ENCODE results near the gene CPT1A. TPM values are rescaled to one million over a fixed set of nuclear protein-coding genes. Genes with fewer than 3 reads are reported as not detected.

CPT1A gene
- total RNA-seq, 2 donors from 2014 or later, result 23.0 to 41.3 TPM

GRCh38 chr11:68839911-68840641, 1.6 kb downstream of the CPT1A start:
- no peaks in the 10 kb centered on the region for H3K9me3 Mint-ChIP-seq
- ATAC-seq, result no peak
- DNase-seq (ENCODE audit: low spot score in 2 of 2), result peak in 1 of 2 donors; percentile 17
- H3K27ac Mint-ChIP-seq, result peak overlapping the region; percentile 72 to 81
- no peaks in the 10 kb centered on the region for H3K36me3 Mint-ChIP-seq

- Mint-ChIP-seq H3K9me3 (no peaks in the 10 kb centered on the region), H3K27ac (peak overlapping the region; percentile 55 to 81), H3K36me3 (no peaks in the 10 kb centered on the region)
- DNase-seq (ENCODE audit: low spot score in 2 of 2) (peak; percentile 94), ATAC-seq (peak; percentile 51 to 68)
Measured at GRCh38 chr11:68839054-68839865, 2.5 kb downstream of the CPT1A start.

- ATAC-seq (no peak), DNase-seq (ENCODE audit: low spot score in 2 of 2) (peak in 1 of 2 donors; percentile 12)
- H3K36me3 Mint-ChIP-seq, result no peaks in the 10 kb centered on the region
- no peaks in the 10 kb centered on the region for H3K9me3 Mint-ChIP-seq
- H3K27ac Mint-ChIP-seq, result peak overlapping the region; percentile 60 to 81
Measured at GRCh38 chr11:68838572-68838964, 3.1 kb downstream of the CPT1A start.

DNA sequence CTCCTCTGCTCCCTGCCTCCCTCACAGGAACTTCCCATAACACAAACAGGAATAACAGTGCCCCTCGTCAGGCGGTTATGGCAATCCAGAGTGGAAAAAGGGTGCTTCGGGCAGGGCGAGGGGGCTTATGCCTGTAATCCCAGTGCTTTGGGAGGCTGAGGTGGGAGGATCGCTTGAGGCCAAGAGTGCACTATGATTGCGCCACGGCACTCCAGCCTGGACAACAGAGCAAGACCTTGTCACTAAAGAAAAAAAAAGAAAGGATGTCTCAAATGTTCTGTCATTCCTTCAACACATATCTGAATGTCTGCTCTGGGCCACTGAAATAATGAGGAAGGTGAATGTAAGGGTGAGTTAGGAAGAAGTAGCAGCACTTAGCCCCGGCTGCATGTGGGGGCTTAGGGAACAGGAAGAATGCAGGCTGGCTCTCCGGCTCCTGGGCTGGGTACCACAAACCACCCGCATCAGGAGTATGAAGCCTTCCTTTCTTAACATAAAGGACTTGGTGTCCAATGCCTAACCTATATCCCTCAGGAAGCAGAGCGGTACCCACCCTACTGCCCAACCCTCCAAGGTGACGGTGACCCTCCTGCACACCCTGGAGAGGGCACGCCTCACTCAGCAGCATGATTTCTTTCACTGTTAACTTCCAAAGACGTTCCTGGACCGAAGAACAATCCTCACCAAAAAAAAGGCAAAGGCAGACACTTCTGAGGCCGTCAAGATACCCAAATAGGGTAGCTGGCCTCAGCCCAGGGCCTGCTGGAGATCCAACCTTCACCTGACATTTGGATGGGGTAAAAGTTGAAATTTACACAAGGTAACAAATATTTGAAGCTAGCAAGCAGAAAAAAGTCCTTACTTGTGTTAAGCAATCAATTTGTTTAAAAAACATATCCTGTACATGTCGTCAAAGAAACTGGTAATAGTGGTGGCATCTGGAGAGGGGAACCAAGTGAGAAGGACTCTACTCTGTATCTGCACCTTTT, 3.8 kb downstream of the CPT1A start:
- DNase-seq (ENCODE audit: low spot score in 2 of 2) (no peak), ATAC-seq (no peak)
- Mint-ChIP-seq H3K27ac (peak overlapping the region; percentile 60 to 81), H3K9me3 (no peaks in the 10 kb centered on the region), H3K36me3 (no peaks in the 10 kb centered on the region)

- Mint-ChIP-seq H3K36me3 (no peaks in the 10 kb centered on the region), H3K9me3 (no peaks in the 10 kb centered on the region), H3K27ac (peak overlapping the region in 1 of 2 donors; percentile 79)
- ATAC-seq, result no peak
- DNase-seq (ENCODE audit: low spot score in 2 of 2), result no peak
Measured at GRCh38 chr11:68835749-68836148, 6.0 kb downstream of the CPT1A start.

- DNase-seq (ENCODE audit: low spot score in 2 of 2), result no peak
- no peaks in the 10 kb centered on the region for H3K9me3 Mint-ChIP-seq
- no peak for ATAC-seq
- H3K27ac Mint-ChIP-seq, result peak overlapping the region in 1 of 2 donors; percentile 79
- H3K36me3 Mint-ChIP-seq, result no peaks in the 10 kb centered on the region
Measured at GRCh38 chr11:68835328-68835727, 6.4 kb downstream of the CPT1A start.

DNA sequence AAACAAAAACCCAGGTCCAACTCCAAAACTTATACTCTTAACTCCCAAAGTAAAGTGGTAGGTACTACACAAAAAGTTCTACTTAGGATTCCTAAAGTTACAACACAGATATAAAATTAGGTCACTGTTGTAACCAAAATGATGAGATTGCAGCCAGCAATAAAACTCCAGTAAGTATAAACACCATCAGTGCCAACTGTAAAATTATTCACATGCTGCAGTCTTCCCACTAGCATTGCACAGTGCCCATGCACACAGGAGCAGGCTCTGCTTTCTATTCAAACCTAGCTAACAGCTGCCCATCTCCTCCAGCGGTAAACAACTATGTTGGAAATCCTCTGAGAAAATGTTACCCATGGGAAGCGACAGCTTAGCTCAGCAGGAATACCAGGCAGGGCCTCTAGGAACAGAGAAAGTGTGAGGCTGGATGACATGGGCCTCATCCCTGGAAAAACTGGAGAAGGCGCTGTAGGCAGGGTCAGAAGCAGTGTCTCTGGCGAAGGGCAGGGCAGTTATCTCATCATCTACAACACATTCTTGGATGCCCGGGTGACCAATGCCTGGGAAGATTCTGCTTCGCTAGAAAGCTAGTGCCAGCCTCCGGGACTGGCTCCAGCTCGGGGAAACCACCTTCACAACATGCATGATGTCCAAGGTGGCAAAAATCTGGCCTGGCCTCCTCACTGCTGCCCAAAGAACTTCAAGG, 9.1 kb downstream of the CPT1A start:
- Mint-ChIP-seq H3K9me3 (no peaks in the 10 kb centered on the region), H3K36me3 (no peaks in the 10 kb centered on the region), H3K27ac (peak overlapping the region in 1 of 2 donors; percentile 51)
- DNase-seq (ENCODE audit: low spot score in 2 of 2) (no peak), ATAC-seq (no peak)

DNA sequence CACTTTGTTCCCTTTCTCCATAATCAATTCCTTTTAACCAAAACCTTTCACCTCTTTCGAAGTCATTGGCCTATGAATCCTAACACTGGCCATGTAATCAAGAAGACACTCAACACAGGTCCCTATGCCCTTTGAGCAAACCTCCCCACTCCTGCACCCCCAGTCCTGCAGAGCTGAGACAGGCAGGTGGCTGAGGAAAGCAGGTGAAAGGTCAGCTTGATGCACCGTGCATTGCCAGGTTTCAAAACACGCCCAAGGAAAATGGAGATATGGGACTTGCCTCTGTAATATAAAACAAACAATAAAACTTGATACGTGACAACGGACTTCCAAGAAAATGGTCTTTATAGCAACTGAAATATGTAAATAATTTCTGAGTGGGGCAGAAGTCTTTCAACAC, 10.6 kb downstream of the CPT1A start:
- Mint-ChIP-seq H3K36me3 (no peaks in the 10 kb centered on the region), H3K27ac (no peak overlapping the region), H3K9me3 (no peaks in the 10 kb centered on the region)
- ATAC-seq (no peak), DNase-seq (ENCODE audit: low spot score in 2 of 2) (no peak)

- no peaks in the 10 kb centered on the region for H3K36me3 Mint-ChIP-seq
Measured at GRCh38 chr11:68829581-68829980, 12.1 kb downstream of the CPT1A start.

GRCh38 chr11:68828957-68829356, 12.8 kb downstream of the CPT1A start:
- H3K36me3 Mint-ChIP-seq, result no peaks in the 10 kb centered on the region
- DNase-seq (ENCODE audit: low spot score in 2 of 2) (no peak), ATAC-seq (no peak)
- H3K27ac Mint-ChIP-seq, result peak overlapping the region; percentile 70 to 96
- no peaks in the 10 kb centered on the region for H3K9me3 Mint-ChIP-seq

More at GRCh38 chr11:68829581-68829980, 12.1 kb downstream of the CPT1A start:
- no peak for ATAC-seq
- DNase-seq (ENCODE audit: low spot score in 2 of 2), result no peak
- Mint-ChIP-seq H3K27ac (no peak overlapping the region), H3K9me3 (no peaks in the 10 kb centered on the region)

DNA sequence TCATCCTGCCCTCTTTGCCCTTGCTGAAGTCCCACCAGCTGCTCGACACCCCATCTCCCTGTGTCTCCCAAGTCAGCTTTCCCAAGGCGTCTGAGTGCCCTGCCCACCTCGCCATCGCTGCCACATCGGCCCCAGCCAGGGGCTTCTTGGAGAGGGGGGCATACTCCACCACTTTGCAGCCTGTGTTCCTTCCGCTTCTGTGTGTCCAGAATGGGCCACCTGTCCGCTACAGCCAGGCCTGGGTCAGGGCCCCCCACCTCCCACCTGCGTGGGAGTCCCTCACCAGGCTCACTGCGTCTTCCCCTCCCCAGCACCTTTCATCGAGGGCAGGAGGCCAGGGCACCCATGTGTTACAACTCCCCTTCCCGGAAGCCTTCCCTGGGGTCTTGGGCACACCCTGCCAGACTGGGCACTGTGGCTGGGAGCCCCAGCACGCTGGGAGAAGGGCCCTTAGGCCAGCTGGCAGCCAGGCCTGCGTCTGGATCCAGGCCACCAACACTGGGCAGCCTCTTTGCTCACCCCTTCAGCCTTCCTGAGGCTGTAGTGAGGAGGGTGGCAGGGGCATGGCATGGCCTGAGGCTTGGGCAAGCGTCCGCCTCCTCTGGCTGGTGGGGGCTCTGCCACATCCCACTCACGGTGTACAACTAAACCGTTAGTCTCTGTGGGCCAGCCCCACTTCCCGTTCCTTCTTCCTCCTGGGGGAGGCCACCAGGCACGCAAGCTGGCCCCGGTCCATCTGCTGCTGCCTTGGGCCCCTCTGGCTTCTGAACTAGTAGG, 13.4 kb downstream of the CPT1A start:
- ATAC-seq, result no peak
- no peak for DNase-seq (ENCODE audit: low spot score in 2 of 2)
- H3K36me3 Mint-ChIP-seq, result no peaks in the 10 kb centered on the region
- H3K9me3 Mint-ChIP-seq, result no peaks in the 10 kb centered on the region
- H3K27ac Mint-ChIP-seq, result peak overlapping the region; percentile 70 to 96

DNA sequence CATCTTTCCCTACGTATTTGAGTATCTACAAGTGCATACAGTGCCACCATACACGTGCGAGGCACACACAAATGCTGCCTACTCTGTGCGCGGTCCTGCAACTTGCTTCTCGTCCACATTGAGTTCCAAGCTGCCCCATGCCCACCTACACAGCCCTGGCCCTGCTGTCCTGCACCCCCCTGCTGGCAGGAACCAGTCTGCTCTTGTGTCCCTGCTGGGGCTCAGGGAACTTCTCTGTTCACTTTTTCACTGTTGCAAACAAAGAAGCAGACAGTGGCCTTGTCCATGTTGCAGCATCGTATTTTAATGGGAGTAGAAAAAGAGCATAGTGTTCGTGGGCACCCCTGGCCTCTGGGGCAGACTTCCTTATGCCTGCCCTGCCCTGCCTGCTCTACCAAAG, 14.0 kb downstream of the CPT1A start:
- no peak for ATAC-seq
- H3K9me3 Mint-ChIP-seq, result no peaks in the 10 kb centered on the region
- no peaks in the 10 kb centered on the region for H3K36me3 Mint-ChIP-seq
- no peak for DNase-seq (ENCODE audit: low spot score in 2 of 2)
- H3K27ac Mint-ChIP-seq, result no peak overlapping the region

DNA sequence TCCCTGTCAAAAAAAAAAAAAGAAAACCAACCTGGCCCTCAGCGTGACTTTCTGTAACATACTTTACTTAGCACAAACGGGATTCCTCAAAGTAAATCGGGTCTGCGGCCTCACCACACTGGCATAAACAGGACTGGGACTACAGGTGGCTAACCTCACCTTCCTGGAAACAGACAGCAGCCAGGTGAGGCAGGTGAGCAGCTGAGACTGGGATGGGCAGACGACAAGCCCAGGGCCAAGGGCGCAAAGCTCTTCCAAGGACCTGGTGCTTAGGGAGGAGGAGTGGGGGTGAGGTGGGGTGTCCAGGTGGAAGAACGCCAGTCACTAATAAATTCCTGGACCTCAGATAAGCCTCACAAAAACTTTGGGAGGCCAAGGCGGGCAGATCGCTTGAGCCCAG, 15.0 kb downstream of the CPT1A start:
- H3K27ac Mint-ChIP-seq, result no peak overlapping the region
- no peaks in the 10 kb centered on the region for H3K9me3 Mint-ChIP-seq
- DNase-seq (ENCODE audit: low spot score in 2 of 2), result no peak
- no peak for ATAC-seq
- no peaks in the 10 kb centered on the region for H3K36me3 Mint-ChIP-seq

DNA sequence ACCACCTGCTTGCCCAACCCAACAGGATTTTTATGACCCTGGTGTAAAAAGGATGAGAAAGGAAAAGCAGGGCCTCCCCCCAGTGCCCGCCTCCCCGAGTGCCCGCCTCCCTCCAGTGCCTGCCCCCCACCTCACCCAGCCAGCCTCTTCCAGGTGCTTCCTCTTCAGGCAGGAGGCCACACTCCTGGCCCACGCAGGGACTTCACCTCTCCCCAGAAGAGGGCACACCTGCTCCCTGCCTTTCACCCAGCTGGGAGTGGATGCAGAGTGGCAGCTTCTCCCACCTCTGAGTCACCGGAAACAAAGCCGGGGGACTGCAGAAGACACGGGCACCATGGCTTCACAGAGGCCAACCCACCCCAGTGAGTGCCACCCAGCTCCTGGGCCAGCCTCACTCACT, 16.1 kb downstream of the CPT1A start:
- Mint-ChIP-seq H3K9me3 (no peaks in the 10 kb centered on the region), H3K27ac (peak overlapping the region in 1 of 2 donors; percentile 21), H3K36me3 (no peaks in the 10 kb centered on the region)
- DNase-seq (ENCODE audit: low spot score in 2 of 2), result peak in 1 of 2 donors; percentile 25
- peak; percentile 81 to 84 for ATAC-seq

DNA sequence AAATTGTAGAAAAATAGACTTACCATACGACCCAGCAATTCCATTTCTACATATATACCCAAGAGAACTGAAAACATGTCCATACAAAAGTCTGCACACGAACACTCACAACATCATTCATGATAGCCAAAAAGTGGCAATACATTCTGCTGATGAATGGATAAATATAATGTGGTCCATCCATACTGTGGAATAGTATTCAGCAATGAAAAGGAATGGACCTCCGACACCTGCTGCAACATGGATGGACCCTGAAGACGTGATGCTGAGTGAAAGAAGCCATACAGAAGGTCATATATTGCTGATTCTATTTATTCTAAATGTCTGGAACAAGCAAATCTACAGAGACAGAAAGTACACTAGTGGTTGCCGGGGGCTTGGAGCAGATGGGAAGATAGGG, 19.2 kb downstream of the CPT1A start:
- no peak overlapping the region for H3K27ac Mint-ChIP-seq
- ATAC-seq (no peak), DNase-seq (ENCODE audit: low spot score in 2 of 2) (no peak)
- no peaks in the 10 kb centered on the region for H3K9me3 Mint-ChIP-seq
- no peaks in the 10 kb centered on the region for H3K36me3 Mint-ChIP-seq

Data from activated naive CD4-positive, alpha-beta T cell treated with anti-CD3 and anti-CD28 coated beads, Interleukin-2, amount 50 U/mL, for 72 hours (primary cell).